ACHN (cell line): ENCODE results near the gene KEAP1.
A peak's percentile ranks its signal among the peaks of the same experiment; 100 is the strongest.
"Not testable (repeated sequence)": the region's sequence is repeated elsewhere in the genome, so short reads cannot be mapped to it uniquely, and the experiment has no call there.

ENCODE experiments used
- DNase-seq: peaks from one replicate; pipeline ENCODE4 v3.0.0-alpha.2; 2015
- in situ Hi-C: cut with HindIII; loops from 2 replicates; pipeline ENCODE4 v1.10.0; 2017; ENCODE audit warnings: low sequenced_read_pairs, low pct_ligation_motif_present, low pct_unique_long_range_greater_than_20kb

KEAP1 gene

GRCh38 chr19:10503002-10503789 is at the start of gene KEAP1:
Gene KEAP1 (minus strand): TSS chr19:10503356. CDS start chr19:10500033, 3,323 bp downstream.
- in situ Hi-C loops, result no loop called here
- DNase-seq, result peak; percentile 39

GRCh38 chr19:10552510-10553053 is 49.4 kb upstream of the KEAP1 start:
- no peak for DNase-seq
- in situ Hi-C loops, result no loop called here

GRCh38 chr19:10551698-10552301 is 48.6 kb upstream of the KEAP1 start:
- in situ Hi-C loops, result no loop called here
- DNase-seq, result peak; percentile 49

GRCh38 chr19:10551006-10551405 is 47.9 kb upstream of the KEAP1 start:
- DNase-seq, in situ Hi-C loops: not testable (repeated sequence)

GRCh38 chr19:10550336-10550735 is 47.2 kb upstream of the KEAP1 start:
- no peak for DNase-seq
- in situ Hi-C loops, result no loop called here

DNA sequence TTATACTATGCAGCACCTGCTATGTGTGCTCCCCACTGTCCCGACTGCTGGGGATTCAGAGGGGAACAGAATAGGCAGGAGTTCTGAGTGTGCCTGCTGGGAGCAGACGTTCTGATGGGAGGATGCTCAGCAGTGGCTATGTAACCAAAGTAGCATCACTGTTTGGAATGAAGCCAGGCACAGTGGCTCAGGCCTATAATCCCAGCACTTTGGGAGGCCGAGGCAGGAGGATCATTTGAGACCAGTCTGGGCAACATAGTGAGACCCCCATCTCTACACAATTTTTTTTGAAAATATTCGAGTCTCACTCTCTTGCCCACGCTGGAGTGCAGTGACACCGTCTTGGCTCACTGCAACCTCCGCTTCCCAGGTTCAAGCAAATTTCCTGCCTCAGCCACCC is 46.6 kb upstream of the KEAP1 start:
- DNase-seq, result no peak
- in situ Hi-C loops, result no loop called here

GRCh38 chr19:10548746-10549276 is 45.7 kb upstream of the KEAP1 start:
- in situ Hi-C loops, result no loop called here
- no peak for DNase-seq

GRCh38 chr19:10546817-10547216 is 43.7 kb upstream of the KEAP1 start:
- in situ Hi-C loops, result no loop called here
- DNase-seq, result no peak

GRCh38 chr19:10544753-10545251 is 41.6 kb upstream of the KEAP1 start:
- no peak for DNase-seq
- in situ Hi-C loops, result no loop called here

GRCh38 chr19:10544242-10544752 is 41.1 kb upstream of the KEAP1 start:
- in situ Hi-C loops, result no loop called here
- DNase-seq, result no peak

GRCh38 chr19:10543420-10544241 is 40.5 kb upstream of the KEAP1 start, which contains the start of gene ATG4D:
Gene ATG4D (plus strand): TSS chr19:10543904. CDS start chr19:10544091, 187 bp downstream.
- in situ Hi-C loops, result no loop called here
- peak; percentile 62 for DNase-seq

DNA sequence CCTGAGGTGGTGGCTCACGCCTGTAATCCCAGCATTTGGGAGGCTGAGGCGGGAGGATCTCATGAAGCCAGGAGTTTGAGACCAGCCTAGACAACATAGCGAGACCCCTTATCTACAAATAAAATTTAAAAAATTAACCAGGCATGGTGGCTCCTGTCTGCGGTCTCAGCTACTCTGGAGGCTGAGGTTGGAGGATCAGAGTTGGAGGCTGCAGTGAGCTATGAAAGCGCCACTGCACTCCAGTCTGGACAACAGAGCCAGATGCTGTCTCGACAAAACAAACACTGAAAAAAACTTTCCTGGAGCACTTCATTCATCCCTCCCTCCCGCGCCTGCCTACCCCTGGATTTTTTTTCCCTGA is 39.9 kb upstream of the KEAP1 start:
- no peak for DNase-seq

DNA sequence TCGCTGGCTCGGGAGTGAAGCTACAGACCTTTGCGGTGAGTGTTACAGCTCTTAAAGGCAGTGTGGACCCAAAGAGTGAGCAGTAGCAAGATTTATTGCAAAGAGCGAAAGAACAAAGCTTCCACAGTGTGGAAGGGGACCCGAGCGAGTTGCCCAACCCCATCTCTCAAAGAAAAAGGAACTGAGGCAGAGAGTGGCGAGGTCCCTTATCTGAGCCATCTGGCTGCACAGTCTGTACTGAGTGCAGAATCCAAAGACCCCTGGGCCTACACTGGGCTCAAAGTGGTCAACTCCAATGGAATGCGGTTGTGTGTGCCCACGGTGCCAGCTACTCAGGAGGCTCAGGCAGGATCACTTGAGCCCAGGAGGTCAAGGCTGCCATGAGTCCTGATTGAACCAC is 35.9 kb upstream of the KEAP1 start:
- DNase-seq, in situ Hi-C loops: not testable (repeated sequence)

More for the DNA sequence above, 39.9 kb upstream of the KEAP1 start:
- in situ Hi-C loops, result no loop called here

GRCh38 chr19:10538204-10538983 is 35.2 kb upstream of the KEAP1 start:
- DNase-seq, result no peak
- in situ Hi-C loops, result no loop called here

DNA sequence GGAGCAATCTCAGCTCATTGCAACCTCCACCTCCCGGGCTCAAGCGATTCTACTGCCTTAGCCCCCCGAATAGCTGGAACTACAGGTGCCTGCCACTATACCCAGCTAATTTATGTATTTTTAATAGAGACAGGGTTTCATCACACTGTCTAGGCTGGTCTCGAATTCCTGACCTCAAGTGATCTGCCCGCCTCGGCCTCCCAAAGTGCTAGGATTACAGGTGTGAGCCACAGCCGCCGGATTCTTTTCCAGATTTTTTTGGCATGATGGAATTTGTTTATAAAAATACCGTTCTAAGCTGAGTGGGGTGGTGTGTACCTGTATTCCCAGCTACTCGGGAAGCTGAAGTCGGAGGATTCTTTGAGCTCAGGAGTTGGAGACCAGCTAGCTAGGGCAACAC is 34.5 kb upstream of the KEAP1 start:
- DNase-seq, result no peak
- in situ Hi-C loops, result no loop called here

DNA sequence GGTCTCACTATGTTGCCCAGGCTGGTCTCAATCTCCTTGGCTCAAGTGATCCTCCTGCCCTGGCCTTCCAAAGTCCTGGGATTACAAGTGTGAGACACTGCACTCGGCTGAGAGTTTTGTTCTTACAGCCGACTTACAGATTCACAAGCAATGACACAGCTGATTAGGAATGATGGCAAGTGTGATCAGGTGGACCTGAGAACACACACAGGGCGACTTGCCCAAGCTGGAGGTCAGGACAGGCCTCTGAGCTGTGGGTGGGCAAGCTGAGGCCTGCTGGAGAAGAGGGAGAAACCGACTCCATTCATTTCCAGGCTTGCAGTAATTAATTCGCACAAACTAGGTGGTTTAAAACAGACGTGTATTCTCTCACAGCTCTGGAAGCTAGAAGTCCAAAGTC is 32.5 kb upstream of the KEAP1 start:
- DNase-seq, result no peak
- in situ Hi-C loops, result no loop called here

- no peak for DNase-seq
- in situ Hi-C loops, result no loop called here
Observed at GRCh38 chr19:10533646-10534386, 30.7 kb upstream of the KEAP1 start.
